ENCODE data around the gene MACROD2. TPM values are rescaled to one million over a fixed set of nuclear protein-coding genes. Genes with fewer than 3 reads are reported as not detected.
"Not testable (repeated sequence)": the region's sequence is repeated elsewhere in the genome, so short reads cannot be mapped to it uniquely, and the experiment has no call there.

Gene MACROD2
- total RNA-seq, 1 donor from 2014 or later = 6.7 TPM

GRCh38 chr20:13984211-13984610, 11.1 kb upstream of the MACROD2 start:
- TF ChIP-seq CTCF (conservative IDR thresholded peaks at IDR 0.05) = no peak
- no peaks in the 10 kb centered on the region for H3K9me3 Mint-ChIP-seq
- DNase-seq (ENCODE audit: extremely low spot score, unreplicated experiment) = no peak
- no peak overlapping the region for H3K27ac Mint-ChIP-seq
- H3K4me1 Mint-ChIP-seq (ENCODE audit: unreplicated experiment) = no peaks in the 10 kb centered on the region
- no peak overlapping the region for H3K4me3 Mint-ChIP-seq
- H3K27me3 Mint-ChIP-seq = peaks cover 3% of the 10 kb centered on the region
- no peaks in the 10 kb centered on the region for H3K36me3 Mint-ChIP-seq

- Mint-ChIP-seq H3K9me3 (peaks cover 10% of the 10 kb centered on the region), H3K27me3 (peaks cover 2% of the 10 kb centered on the region), H3K36me3 (no peaks in the 10 kb centered on the region), H3K4me1 (ENCODE audit: unreplicated experiment) (no peaks in the 10 kb centered on the region), H3K4me3 (no peak within 1 kb of the TSS), H3K27ac (no peak within 1 kb of the TSS)
- no peak for DNase-seq (ENCODE audit: extremely low spot score, unreplicated experiment)
- TF ChIP-seq CTCF (conservative IDR thresholded peaks at IDR 0.05) = no peak
Observed at GRCh38 chr20:13990465-13990864, 4.9 kb upstream of the MACROD2 start, which contains the start of gene SEL1L2. TSS of gene SEL1L2 (minus strand) at chr20:13990614. CDS start at chr20:13990534, 80 bp downstream.

DNA sequence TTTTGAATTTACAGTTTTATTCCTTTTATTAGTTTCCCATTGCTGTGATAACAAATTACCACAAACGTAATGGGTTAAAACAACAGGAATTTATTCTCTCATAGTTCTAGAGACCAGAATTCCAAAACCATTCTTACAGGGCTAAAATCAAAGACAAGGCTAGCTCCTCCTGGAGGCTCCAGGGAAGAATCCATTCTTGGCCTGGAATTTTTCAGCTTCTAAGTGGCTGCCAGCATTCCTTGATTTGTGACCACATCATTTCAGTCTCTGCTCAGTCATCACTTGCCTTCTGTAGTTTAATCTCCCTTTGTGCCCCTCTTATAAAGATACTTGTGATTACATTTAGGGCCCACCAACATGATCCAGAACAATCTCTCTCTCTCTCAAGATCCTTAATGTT, 4.0 kb upstream of the MACROD2 start:
- Mint-ChIP-seq H3K4me3 (no peak overlapping the region), H3K4me1 (ENCODE audit: unreplicated experiment) (peaks cover 1% of the 10 kb centered on the region), H3K9me3 (peaks cover 10% of the 10 kb centered on the region), H3K27ac (no peak overlapping the region), H3K36me3 (no peaks in the 10 kb centered on the region), H3K27me3 (peaks cover 5% of the 10 kb centered on the region)
- DNase-seq (ENCODE audit: extremely low spot score, unreplicated experiment) = no peak
- TF ChIP-seq CTCF (conservative IDR thresholded peaks at IDR 0.05) = no peak

- DNase-seq (ENCODE audit: extremely low spot score, unreplicated experiment); H3K4me3 Mint-ChIP-seq; H3K4me1 Mint-ChIP-seq (ENCODE audit: unreplicated experiment); H3K27ac Mint-ChIP-seq; H3K36me3 Mint-ChIP-seq: not testable (repeated sequence)
- Mint-ChIP-seq H3K27me3 (peaks cover 11% of the 10 kb centered on the region), H3K9me3 (peaks cover 10% of the 10 kb centered on the region)
Observed at GRCh38 chr20:13991955-13992354, 3.4 kb upstream of the MACROD2 start.

GRCh38 chr20:13995841-13996240, 525 bp downstream of the MACROD2 start:
- peak overlapping the region; percentile 74 for H3K27ac Mint-ChIP-seq
- peaks cover 6% of the 10 kb centered on the region for H3K4me1 Mint-ChIP-seq (ENCODE audit: unreplicated experiment)
- TF ChIP-seq CTCF (conservative IDR thresholded peaks at IDR 0.05) = peak; percentile 36
- no peaks in the 10 kb centered on the region for H3K36me3 Mint-ChIP-seq
- H3K4me3 Mint-ChIP-seq = peak overlapping the region; percentile 97
- H3K9me3 Mint-ChIP-seq = peaks cover 10% of the 10 kb centered on the region
- peak; percentile 71 for DNase-seq (ENCODE audit: extremely low spot score, unreplicated experiment)
- peaks cover 12% of the 10 kb centered on the region for H3K27me3 Mint-ChIP-seq

GRCh38 chr20:13996265-13996664, 949 bp downstream of the MACROD2 start:
- peaks cover 10% of the 10 kb centered on the region for H3K9me3 Mint-ChIP-seq
- TF ChIP-seq CTCF (conservative IDR thresholded peaks at IDR 0.05) = no peak
- H3K27me3 Mint-ChIP-seq = peaks cover 12% of the 10 kb centered on the region
- peak overlapping the region; percentile 97 for H3K4me3 Mint-ChIP-seq
- no peaks in the 10 kb centered on the region for H3K36me3 Mint-ChIP-seq
- peak overlapping the region; percentile 74 for H3K27ac Mint-ChIP-seq
- H3K4me1 Mint-ChIP-seq (ENCODE audit: unreplicated experiment) = peaks cover 6% of the 10 kb centered on the region
- no peak for DNase-seq (ENCODE audit: extremely low spot score, unreplicated experiment)
